Spleen (tissue), 7 donors: Measurements from ENCODE around the gene KCTD10.

Source experiments
- CTCF ChIP-seq, 11 experiments: fragments of 200-600 bp in 7 of 11; fragments of 450-650 bp in 4 of 11; sonication (generic) in 4 of 11; IDR thresholded peaks in 8 of 11; conservative IDR thresholded peaks in 3 of 11; 1 replicate in 7 of 11; 2 replicates in 4 of 11; pipeline versions ENCODE4 v1.4.0 to v1.8.0; 2016 to 2021; ENCODE audit warnings: antibody characterized with exemption in 11 of 11, inconsistent platforms in 4 of 11, mild to moderate bottlenecking in 1 of 11
- POLR2A ChIP-seq, 3 donors: fragments of 450-650 bp; IDR thresholded peaks; one replicate each; pipeline ENCODE4 v1.5.1; 2017; ENCODE audit warnings: antibody characterized with exemption in 3 of 3, mild to moderate bottlenecking in 1 of 3
- donor health status: DM: no; HTN: no; CAD: no; lungs with moderate emphysema.
- donor health status: DM: no; HTN: no; CAD: no.
- donor health status: DM: no; HTN: no; CAD: no.

- TF ChIP-seq POLR2A (IDR thresholded peaks at IDR 0.05) (no peak), CTCF (IDR thresholded peaks at IDR 0.05 in 8 of 11, conservative IDR thresholded peaks at IDR 0.05 in 3 of 11) (no peak)
These were observed 17.3 kb upstream of the KCTD10 start for GRCh38 chr12:109494348-109494881.
